ENCODE results near the gene BABAM1.

The BABAM1 gene

GRCh38 chr19:17324357-17325114 is 57.3 kb downstream of the BABAM1 start:
- DNase-seq (ENCODE audit: low spot score), result no peak

- no peak for DNase-seq (ENCODE audit: low spot score)
These were observed 57.9 kb downstream of the BABAM1 start for GRCh38 chr19:17325133-17325532.

- DNase-seq (ENCODE audit: low spot score), result peak; percentile 79
These were observed 58.8 kb downstream of the BABAM1 start for GRCh38 chr19:17325881-17326594.

GRCh38 chr19:17326595-17326966 is 59.3 kb downstream of the BABAM1 start:
- DNase-seq (ENCODE audit: low spot score), result no peak

GRCh38 chr19:17327068-17327653 is 59.9 kb downstream of the BABAM1 start:
- DNase-seq (ENCODE audit: low spot score), result no peak

GRCh38 chr19:17327654-17328516 is 60.6 kb downstream of the BABAM1 start:
- no peak for DNase-seq (ENCODE audit: low spot score)
